ENCODE measurements around the gene HNRNPF.

The HNRNPF gene

DNA sequence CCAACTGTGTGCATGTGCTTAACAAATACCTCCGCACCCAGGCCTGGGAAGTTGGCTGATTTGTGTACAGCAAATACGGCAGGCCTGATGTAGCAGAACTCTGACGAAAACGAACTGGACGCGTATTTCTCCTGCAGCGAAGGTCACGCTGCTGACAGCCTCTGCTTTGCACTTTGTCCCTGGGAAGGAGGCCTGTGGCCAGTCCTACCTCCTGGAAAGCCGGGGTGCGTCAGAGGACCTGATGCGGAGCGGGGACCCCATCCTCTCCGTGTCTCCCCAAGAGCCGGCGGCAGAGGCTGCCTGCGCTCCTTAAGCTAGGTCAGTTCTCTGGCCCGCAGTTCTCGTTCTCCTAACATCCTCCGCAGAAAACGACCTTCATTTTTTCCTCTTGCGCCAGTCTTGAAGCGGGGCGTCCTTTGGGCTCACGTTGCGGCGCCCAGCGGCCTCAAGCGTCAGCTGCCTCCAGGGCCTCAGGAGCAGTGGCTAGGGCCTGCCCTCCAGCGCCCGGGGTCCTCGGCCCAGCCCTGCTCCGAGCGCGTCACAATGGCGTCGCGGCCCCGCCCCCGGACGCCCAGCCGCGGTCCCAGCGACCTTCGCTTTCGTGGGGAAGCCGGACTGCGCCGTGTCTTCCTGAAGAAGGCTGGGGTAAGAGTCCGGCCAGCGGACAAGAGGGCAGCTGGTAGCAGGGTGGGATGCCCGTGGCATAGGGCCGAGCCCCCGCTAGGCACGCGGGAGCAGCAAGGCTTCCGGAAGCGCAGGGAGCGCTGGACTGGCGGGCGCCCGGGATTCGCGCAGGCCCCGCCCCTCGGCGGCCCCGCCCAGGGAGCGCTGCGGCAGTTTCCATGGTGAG lies 27.5 kb upstream of the HNRNPF start, which contains the start of gene ZNF487:
Gene ZNF487 (plus strand): TSS at position 821 of the 850 bp plus-strand sequence. CDS start 38,703 bp downstream, outside the sequence.
- CTCF ChIA-PET, result interaction anchor here (0.6 to 1.1 kb wide), 7 partner anchors 9 to 924 kb away, joined by 3 to 9 read pairs (median 3); no protein-coding TSS in a partner anchor
- peak within 1 kb of the TSS; percentile 88 for H3K4me3 ChIP-seq (ENCODE audit: low read depth, low read length)
- peaks cover 3% of the 10 kb centered on the region; the same call in 1 of the 2 replicates for H3K4me1 ChIP-seq (ENCODE audit: control insufficient read depth, insufficient read depth, low read length)
- POLR2A ChIA-PET, result interaction anchor here (0.6 to 1.6 kb wide), 9 partner anchors 9 to 521 kb away, joined by 3 to 7 read pairs (median 5); partner anchors contain the start of gene HNRNPF
- H3K36me3 ChIP-seq (ENCODE audit: control insufficient read depth in 2 of 2, insufficient read depth in 1 of 2, low read length in 2 of 2), result no peaks in the 10 kb centered on the region; a peak in 1 of 3 replicates
- H3K9me3 ChIP-seq (ENCODE audit: control insufficient read depth, insufficient read depth, low read depth, low read length), result no peaks in the 10 kb centered on the region
- peak within 1 kb of the TSS; percentile 51; the same call in 1 of the 2 replicates for H3K27ac ChIP-seq (ENCODE audit: extremely low read depth, low read depth, low read length)
- TF ChIP-seq ZNF561 (tag by site-specific recombination; IDR thresholded peaks at IDR 0.05; ENCODE audit: borderline replicate concordance) (peak; percentile 77; the same call in 1 of the 2 replicates), ZBTB20 (tag by site-specific recombination; IDR thresholded peaks at IDR 0.05) (peak; percentile 93), SALL2 (tag by site-specific recombination; IDR thresholded peaks at IDR 0.05; ENCODE audit: borderline replicate concordance) (no peak), ZNF114 (tag by site-specific recombination; IDR thresholded peaks at IDR 0.05) (no peak), PRDM1 (tag by site-specific recombination; IDR thresholded peaks at IDR 0.05) (no peak), ZNF416 (tag by site-specific recombination; IDR thresholded peaks at IDR 0.05) (no peak), ZNF324 (tag by site-specific recombination; IDR thresholded peaks at IDR 0.05) (peak; percentile 24; the same call in 1 of the 2 replicates), ZNF140 (tag by site-specific recombination; IDR thresholded peaks at IDR 0.05) (no peak), ZNF157 (tag by site-specific recombination; IDR thresholded peaks at IDR 0.05) (no peak), ZNF292 (tag by site-specific recombination; IDR thresholded peaks at IDR 0.05; ENCODE audit: borderline replicate concordance, low read depth) (no peak), ZNF571 (tag by site-specific recombination; IDR thresholded peaks at IDR 0.05) (no peak), IKZF3 (tag by site-specific recombination; IDR thresholded peaks at IDR 0.05) (peak; percentile 70; the same call in 1 of the 2 replicates), ZNF266 (tag by site-specific recombination; IDR thresholded peaks at IDR 0.05; ENCODE audit: low read depth) (no peak), ZFHX2 (tag by site-specific recombination; conservative IDR thresholded peaks at IDR 0.05) (peak; percentile 65), ZNF214 (tag by site-specific recombination; IDR thresholded peaks at IDR 0.05; ENCODE audit: borderline replicate concordance) (no peak), PATZ1 (tag by site-specific recombination; IDR thresholded peaks at IDR 0.05) (peak; percentile 94), GLI4 (tag by site-specific recombination; IDR thresholded peaks at IDR 0.05) (no peak), ZFP41 (tag by site-specific recombination; IDR thresholded peaks at IDR 0.05; ENCODE audit: borderline replicate concordance) (no peak), ZNF704 (tag by site-specific recombination; IDR thresholded peaks at IDR 0.05) (no peak), INSM2 (tag by site-specific recombination; IDR thresholded peaks at IDR 0.05) (peak; percentile 48), ZNF133 (tag by site-specific recombination; IDR thresholded peaks at IDR 0.05) (no peak), SCRT1 (tag by site-specific recombination; IDR thresholded peaks at IDR 0.05; ENCODE audit: borderline replicate concordance) (no peak), ZNF747 (tag by site-specific recombination; IDR thresholded peaks at IDR 0.05) (no peak), ZNF184 (tag by site-specific recombination; IDR thresholded peaks at IDR 0.05) (no peak)
- TF ChIP-seq, protein P1, sequence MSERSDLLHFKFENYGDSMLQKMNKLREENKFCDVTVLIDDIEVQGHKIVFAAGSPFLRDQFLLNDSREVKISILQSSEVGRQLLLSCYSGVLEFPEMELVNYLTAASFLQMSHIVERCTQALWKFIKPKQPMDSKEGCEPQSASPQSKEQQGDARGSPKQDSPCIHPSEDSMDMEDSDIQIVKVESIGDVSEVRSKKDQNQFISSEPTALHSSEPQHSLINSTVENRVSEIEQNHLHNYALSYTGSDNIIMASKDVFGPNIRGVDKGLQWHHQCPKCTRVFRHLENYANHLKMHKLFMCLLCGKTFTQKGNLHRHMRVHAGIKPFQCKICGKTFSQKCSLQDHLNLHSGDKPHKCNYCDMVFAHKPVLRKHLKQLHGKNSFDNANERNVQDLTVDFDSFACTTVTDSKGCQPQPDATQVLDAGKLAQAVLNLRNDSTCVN (tag by site-specific recombination; optimal IDR thresholded peaks at IDR 0.05), result peak; percentile 90
- TF ChIP-seq, protein P2, sequence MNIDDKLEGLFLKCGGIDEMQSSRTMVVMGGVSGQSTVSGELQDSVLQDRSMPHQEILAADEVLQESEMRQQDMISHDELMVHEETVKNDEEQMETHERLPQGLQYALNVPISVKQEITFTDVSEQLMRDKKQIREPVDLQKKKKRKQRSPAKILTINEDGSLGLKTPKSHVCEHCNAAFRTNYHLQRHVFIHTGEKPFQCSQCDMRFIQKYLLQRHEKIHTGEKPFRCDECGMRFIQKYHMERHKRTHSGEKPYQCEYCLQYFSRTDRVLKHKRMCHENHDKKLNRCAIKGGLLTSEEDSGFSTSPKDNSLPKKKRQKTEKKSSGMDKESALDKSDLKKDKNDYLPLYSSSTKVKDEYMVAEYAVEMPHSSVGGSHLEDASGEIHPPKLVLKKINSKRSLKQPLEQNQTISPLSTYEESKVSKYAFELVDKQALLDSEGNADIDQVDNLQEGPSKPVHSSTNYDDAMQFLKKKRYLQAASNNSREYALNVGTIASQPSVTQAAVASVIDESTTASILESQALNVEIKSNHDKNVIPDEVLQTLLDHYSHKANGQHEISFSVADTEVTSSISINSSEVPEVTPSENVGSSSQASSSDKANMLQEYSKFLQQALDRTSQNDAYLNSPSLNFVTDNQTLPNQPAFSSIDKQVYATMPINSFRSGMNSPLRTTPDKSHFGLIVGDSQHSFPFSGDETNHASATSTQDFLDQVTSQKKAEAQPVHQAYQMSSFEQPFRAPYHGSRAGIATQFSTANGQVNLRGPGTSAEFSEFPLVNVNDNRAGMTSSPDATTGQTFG (tag by site-specific recombination; IDR thresholded peaks at IDR 0.05; ENCODE audit: borderline replicate concordance), result no peak
- TF ChIP-seq, protein P3, sequence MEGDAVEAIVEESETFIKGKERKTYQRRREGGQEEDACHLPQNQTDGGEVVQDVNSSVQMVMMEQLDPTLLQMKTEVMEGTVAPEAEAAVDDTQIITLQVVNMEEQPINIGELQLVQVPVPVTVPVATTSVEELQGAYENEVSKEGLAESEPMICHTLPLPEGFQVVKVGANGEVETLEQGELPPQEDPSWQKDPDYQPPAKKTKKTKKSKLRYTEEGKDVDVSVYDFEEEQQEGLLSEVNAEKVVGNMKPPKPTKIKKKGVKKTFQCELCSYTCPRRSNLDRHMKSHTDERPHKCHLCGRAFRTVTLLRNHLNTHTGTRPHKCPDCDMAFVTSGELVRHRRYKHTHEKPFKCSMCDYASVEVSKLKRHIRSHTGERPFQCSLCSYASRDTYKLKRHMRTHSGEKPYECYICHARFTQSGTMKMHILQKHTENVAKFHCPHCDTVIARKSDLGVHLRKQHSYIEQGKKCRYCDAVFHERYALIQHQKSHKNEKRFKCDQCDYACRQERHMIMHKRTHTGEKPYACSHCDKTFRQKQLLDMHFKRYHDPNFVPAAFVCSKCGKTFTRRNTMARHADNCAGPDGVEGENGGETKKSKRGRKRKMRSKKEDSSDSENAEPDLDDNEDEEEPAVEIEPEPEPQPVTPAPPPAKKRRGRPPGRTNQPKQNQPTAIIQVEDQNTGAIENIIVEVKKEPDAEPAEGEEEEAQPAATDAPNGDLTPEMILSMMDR (tag by site-specific recombination; IDR thresholded peaks at IDR 0.05), result peak; percentile 88

Data from HEK293 (cell line).